Stimulated activated CD8-positive, alpha-beta memory T cell treated with anti-CD3 and anti-CD28 coated beads, Interleukin-7, amount 100 ng/mL, for 24 hours (primary cell): ENCODE data around the gene PGAM4.
"Not testable (repeated sequence)": the region's sequence is repeated elsewhere in the genome, so short reads cannot be mapped to it uniquely, and the experiment has no call there.

ENCODE experiments used
- DNase-seq: peaks from one replicate; pipeline ENCODE4 v3.0.0-alpha.2; 2020; ENCODE audit warnings: low read depth

PGAM4 gene

GRCh38 chrX:77969538-77969937 is at the start of gene PGAM4:
Gene PGAM4, minus strand, starts transcription at chrX:77969638. Its CDS starts 0 bp downstream, at chrX:77969638.
- no peak for DNase-seq

GRCh38 chrX:78011846-78012245 is 42.4 kb upstream of the PGAM4 start:
- no peak for DNase-seq

GRCh38 chrX:77979870-77980269 is 10.4 kb upstream of the PGAM4 start:
- no peak for DNase-seq

- DNase-seq: no peak
Observed at GRCh38 chrX:77977518-77977917, 8.1 kb upstream of the PGAM4 start.

GRCh38 chrX:77977095-77977494 is 7.7 kb upstream of the PGAM4 start:
- DNase-seq: no peak

GRCh38 chrX:77975755-77976154 is 6.3 kb upstream of the PGAM4 start:
- no peak for DNase-seq

- DNase-seq: no peak
Observed at GRCh38 chrX:77967631-77968030, 1.8 kb downstream of the PGAM4 start.

- no peak for DNase-seq
Observed at GRCh38 chrX:77966361-77966760, 3.1 kb downstream of the PGAM4 start.

GRCh38 chrX:77962068-77962902 is 7.2 kb downstream of the PGAM4 start:
- no peak for DNase-seq

- DNase-seq: no peak
Observed at GRCh38 chrX:77961063-77961462, 8.4 kb downstream of the PGAM4 start.

- DNase-seq: no peak
Observed at GRCh38 chrX:77960567-77960966, 8.9 kb downstream of the PGAM4 start.

GRCh38 chrX:77953708-77954107 is 15.7 kb downstream of the PGAM4 start:
- no peak for DNase-seq

- no peak for DNase-seq
Observed at GRCh38 chrX:77953302-77953701, 16.1 kb downstream of the PGAM4 start.

GRCh38 chrX:77952173-77952572 is 17.3 kb downstream of the PGAM4 start:
- DNase-seq: no peak

- DNase-seq: no peak
Observed at GRCh38 chrX:77949840-77950239, 19.6 kb downstream of the PGAM4 start.

- DNase-seq: no peak
Observed at GRCh38 chrX:77946571-77946970, 22.9 kb downstream of the PGAM4 start.

GRCh38 chrX:77945910-77946545 is 23.4 kb downstream of the PGAM4 start:
- no peak for DNase-seq

- DNase-seq: not testable (repeated sequence)
Observed at GRCh38 chrX:77945031-77945430, 24.4 kb downstream of the PGAM4 start.

GRCh38 chrX:77938083-77938680 is 31.3 kb downstream of the PGAM4 start:
- no peak for DNase-seq

GRCh38 chrX:77937291-77937690 is 32.1 kb downstream of the PGAM4 start:
- no peak for DNase-seq

GRCh38 chrX:77936299-77936698 is 33.1 kb downstream of the PGAM4 start:
- no peak for DNase-seq

GRCh38 chrX:77935886-77936285 is 33.6 kb downstream of the PGAM4 start:
- no peak for DNase-seq

GRCh38 chrX:77930581-77930980 is 38.9 kb downstream of the PGAM4 start:
- no peak for DNase-seq
